Stimulated activated CD4-positive, alpha-beta T cell treated with anti-CD3 and anti-CD28 coated beads, Interleukin-1b, Interleukin-23, amount 100 ng/mL, for 48 hours (primary cell): Measurements from ENCODE around the gene CX3CR1.

ENCODE experiments used
- DNase-seq: peaks from one replicate; pipeline ENCODE4 v3.0.0-alpha.2; 2020

Gene CX3CR1

GRCh38 chr3:39220407-39221140 is 59.3 kb downstream of the CX3CR1 start:
- no peak for DNase-seq

GRCh38 chr3:39219702-39220101 is 60.1 kb downstream of the CX3CR1 start:
- DNase-seq: no peak

GRCh38 chr3:39216176-39216790 is 63.6 kb downstream of the CX3CR1 start:
- DNase-seq: no peak

GRCh38 chr3:39213613-39214012 is 66.2 kb downstream of the CX3CR1 start:
- DNase-seq: no peak
